ENCODE data around the gene LRP1. TPM values are rescaled to one million over a fixed set of nuclear protein-coding genes. Genes with fewer than 3 reads are reported as not detected.

Gene LRP1
- total RNA-seq, 2 experiments from 2014 or later = 1.8 to 2.7 TPM

- POLR2A ChIA-PET = interaction anchor here (0.7 kb wide), 1 partner anchor 831 kb away, joined by 4 read pairs; no protein-coding TSS in a partner anchor
- intact Hi-C loops (cut with DNase I, micrococcal nuclease) = no loop called here
- H3K9me3 Mint-ChIP-seq (ENCODE audit: low read depth) = no peaks in the 10 kb centered on the region
Measured at GRCh38 chr12:57169046-57169795, 40.9 kb downstream of the LRP1 start.

DNA sequence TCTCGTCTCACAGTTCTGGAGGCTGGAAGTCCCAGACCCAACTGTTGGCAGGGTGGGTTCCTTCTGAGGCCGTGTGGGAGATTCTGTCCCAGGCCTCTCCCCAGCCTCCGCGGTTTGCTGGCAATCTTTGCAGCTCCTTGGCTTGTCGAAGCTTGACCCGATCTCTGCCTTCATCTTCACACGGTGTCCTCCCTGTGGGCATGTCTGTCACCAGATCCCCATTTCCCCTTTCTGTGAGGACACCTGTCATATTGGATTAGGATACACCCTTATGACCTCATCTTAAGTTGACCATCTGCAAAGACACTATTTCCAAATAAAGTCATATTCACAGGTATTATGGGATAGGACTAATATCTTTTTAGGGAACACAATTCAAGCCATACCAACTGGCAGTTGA lies 41.7 kb downstream of the LRP1 start:
- ATAC-seq (no peak), DNase-seq (no peak)
- H3K9me3 Mint-ChIP-seq (ENCODE audit: low read depth) = no peaks in the 10 kb centered on the region
- CTCF ChIA-PET = interaction anchor here (1.6 to 2.4 kb wide), 2 partner anchors 13 to 46 kb away, joined by 5 to 11 read pairs; no protein-coding TSS in a partner anchor
- no peaks in the 10 kb centered on the region for H3K27me3 Mint-ChIP-seq
- no peak overlapping the region for H3K4me3 Mint-ChIP-seq
- H3K27ac Mint-ChIP-seq = no peak overlapping the region
- POLR2A ChIA-PET = no interaction called here
- intact Hi-C loops (cut with DNase I, micrococcal nuclease) = loop anchor here in 1 of 2 experiments (10.0 kb wide), 1 partner anchor 415 kb away; the partner anchor contains the start of gene PRIM1
- peaks cover 13% of the 10 kb centered on the region for H3K4me1 Mint-ChIP-seq
- no peaks in the 10 kb centered on the region for H3K36me3 Mint-ChIP-seq (ENCODE audit: low read depth)

More at GRCh38 chr12:57169046-57169795, 40.9 kb downstream of the LRP1 start:
- Mint-ChIP-seq H3K36me3 (ENCODE audit: low read depth) (no peaks in the 10 kb centered on the region), H3K4me3 (no peak overlapping the region), H3K4me1 (peaks cover 13% of the 10 kb centered on the region), H3K27me3 (no peaks in the 10 kb centered on the region), H3K27ac (no peak overlapping the region)
- no peak for DNase-seq
- CTCF ChIA-PET = interaction anchor here (0.7 to 2.4 kb wide), 5 partner anchors 14 to 181 kb away, joined by 3 to 11 read pairs (median 5); no protein-coding TSS in a partner anchor
- no peak for ATAC-seq

- no peaks in the 10 kb centered on the region for H3K27me3 Mint-ChIP-seq
- DNase-seq = no peak
- ChIA-PET CTCF (interaction anchor here (1.1 to 2.4 kb wide), 3 partner anchors 11 to 46 kb away, joined by 5 to 11 read pairs (median 6); no protein-coding TSS in a partner anchor), POLR2A (no interaction called here)
- H3K27ac Mint-ChIP-seq = no peak overlapping the region
- H3K4me3 Mint-ChIP-seq = no peak overlapping the region
- intact Hi-C loops (cut with DNase I, micrococcal nuclease) = loop anchor here in 1 of 2 experiments (10.0 kb wide), 1 partner anchor 416 kb away; the partner anchor contains the start of gene PRIM1
- H3K9me3 Mint-ChIP-seq (ENCODE audit: low read depth) = no peaks in the 10 kb centered on the region
- ATAC-seq = no peak
- H3K36me3 Mint-ChIP-seq (ENCODE audit: low read depth) = no peaks in the 10 kb centered on the region
- peaks cover 13% of the 10 kb centered on the region for H3K4me1 Mint-ChIP-seq
Measured at GRCh38 chr12:57170408-57170807, 42.1 kb downstream of the LRP1 start.

DNA sequence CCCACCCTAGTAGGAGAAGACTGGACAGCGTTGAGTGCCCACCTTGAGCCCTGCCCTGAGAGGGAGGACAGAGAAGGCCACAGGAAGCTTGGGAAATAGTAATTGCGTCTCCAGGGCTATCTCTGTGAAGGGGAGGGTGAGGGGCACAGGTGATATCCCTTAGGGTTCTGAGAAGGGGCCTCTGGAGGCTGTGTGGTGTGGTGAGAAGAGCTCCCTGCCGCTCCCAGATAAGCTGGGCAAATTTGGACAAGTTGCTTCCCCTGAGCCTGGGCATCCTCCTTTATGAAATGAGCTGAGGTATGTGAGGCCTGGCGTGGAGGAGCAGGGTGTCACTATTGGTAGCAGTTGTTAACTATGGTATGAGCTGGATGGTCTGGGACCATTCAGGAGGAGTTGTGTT lies 42.6 kb downstream of the LRP1 start:
- H3K4me1 Mint-ChIP-seq = peaks cover 13% of the 10 kb centered on the region
- H3K27me3 Mint-ChIP-seq = no peaks in the 10 kb centered on the region
- DNase-seq = no peak
- ChIA-PET POLR2A (no interaction called here), CTCF (interaction anchor here (1.1 to 1.6 kb wide), 2 partner anchors 10 to 47 kb away, joined by 5 to 6 read pairs; no protein-coding TSS in a partner anchor)
- H3K36me3 Mint-ChIP-seq (ENCODE audit: low read depth) = no peaks in the 10 kb centered on the region
- H3K4me3 Mint-ChIP-seq = no peak overlapping the region
- no peak for ATAC-seq
- H3K27ac Mint-ChIP-seq = no peak overlapping the region
- H3K9me3 Mint-ChIP-seq (ENCODE audit: low read depth) = no peaks in the 10 kb centered on the region
- intact Hi-C loops (cut with DNase I, micrococcal nuclease) = loop anchor here in 1 of 2 experiments (10.0 kb wide), 1 partner anchor 416 kb away; the partner anchor contains the start of gene PRIM1

GRCh38 chr12:57171668-57172067 lies 43.4 kb downstream of the LRP1 start:
- no peaks in the 10 kb centered on the region for H3K27me3 Mint-ChIP-seq
- ChIA-PET CTCF (interaction anchor here (1.1 to 5.7 kb wide), 2 partner anchors 9 to 45 kb away, joined by 6 to 41 read pairs; partner anchors contain the start of gene LRP1), POLR2A (no interaction called here)
- intact Hi-C loops (cut with DNase I, micrococcal nuclease) = loop anchor here (2.0 to 10.0 kb wide), 2 partner anchors 103 to 417 kb away; partner anchors contain the start of gene PRIM1 (in 1 of the 2)
- no peaks in the 10 kb centered on the region for H3K36me3 Mint-ChIP-seq (ENCODE audit: low read depth)
- no peak for DNase-seq
- H3K9me3 Mint-ChIP-seq (ENCODE audit: low read depth) = no peaks in the 10 kb centered on the region
- no peak overlapping the region for H3K27ac Mint-ChIP-seq
- no peak for ATAC-seq
- no peak overlapping the region for H3K4me3 Mint-ChIP-seq
- peaks cover 9% of the 10 kb centered on the region for H3K4me1 Mint-ChIP-seq

DNA sequence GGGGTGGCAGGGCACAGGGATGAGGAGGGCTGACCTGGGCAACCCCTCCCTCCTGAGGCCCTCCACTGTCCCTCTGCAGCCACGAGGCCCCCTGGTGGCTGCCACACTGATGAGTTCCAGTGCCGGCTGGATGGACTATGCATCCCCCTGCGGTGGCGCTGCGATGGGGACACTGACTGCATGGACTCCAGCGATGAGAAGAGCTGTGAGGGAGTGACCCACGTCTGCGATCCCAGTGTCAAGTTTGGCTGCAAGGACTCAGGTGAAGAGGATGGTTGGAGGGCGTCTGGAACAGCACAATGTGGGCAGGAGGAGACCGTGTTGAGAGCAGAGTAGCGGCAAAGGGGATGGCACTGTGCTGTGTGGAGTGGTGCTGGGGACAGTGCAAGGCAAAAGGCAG lies 44.8 kb downstream of the LRP1 start:
- ChIA-PET CTCF (interaction anchor here (0.5 to 5.7 kb wide), 14 partner anchors 8 to 548 kb away, joined by 3 to 41 read pairs (median 5); partner anchors contain the start of gene LRP1), POLR2A (interaction anchor here (0.7 kb wide), 1 partner anchor 18 kb away, joined by 3 read pairs; no protein-coding TSS in a partner anchor)
- no peaks in the 10 kb centered on the region for H3K36me3 Mint-ChIP-seq (ENCODE audit: low read depth)
- intact Hi-C loops (cut with DNase I, micrococcal nuclease) = loop anchor here (1.0 to 10.0 kb wide), 3 partner anchors 49 to 418 kb away; partner anchors contain the start of gene PRIM1 (in 1 of the 2)
- no peak overlapping the region for H3K4me3 Mint-ChIP-seq
- peak; percentile 61 for ATAC-seq
- H3K4me1 Mint-ChIP-seq = no peaks in the 10 kb centered on the region
- DNase-seq = peak; percentile 52
- H3K27me3 Mint-ChIP-seq = no peaks in the 10 kb centered on the region
- H3K9me3 Mint-ChIP-seq (ENCODE audit: low read depth) = no peaks in the 10 kb centered on the region
- H3K27ac Mint-ChIP-seq = no peak overlapping the region

DNA sequence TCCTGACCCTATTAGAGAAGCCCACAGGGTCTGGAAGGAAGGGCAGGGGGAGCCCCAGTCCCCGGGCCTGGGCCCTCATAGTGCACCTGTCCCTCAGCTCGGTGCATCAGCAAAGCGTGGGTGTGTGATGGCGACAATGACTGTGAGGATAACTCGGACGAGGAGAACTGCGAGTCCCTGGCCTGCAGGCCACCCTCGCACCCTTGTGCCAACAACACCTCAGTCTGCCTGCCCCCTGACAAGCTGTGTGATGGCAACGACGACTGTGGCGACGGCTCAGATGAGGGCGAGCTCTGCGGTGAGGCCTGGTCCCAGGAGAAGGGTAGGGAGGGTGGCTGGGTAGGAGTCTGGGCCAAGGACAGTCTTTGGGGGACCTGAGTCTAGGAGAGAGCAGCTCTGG lies 45.4 kb downstream of the LRP1 start:
- no peak overlapping the region for H3K27ac Mint-ChIP-seq
- CTCF ChIA-PET = interaction anchor here (0.7 to 5.7 kb wide), 13 partner anchors 10 to 549 kb away, joined by 3 to 41 read pairs (median 5); partner anchors contain the start of gene LRP1
- no peaks in the 10 kb centered on the region for H3K4me1 Mint-ChIP-seq
- H3K4me3 Mint-ChIP-seq = no peak overlapping the region
- ATAC-seq (no peak), DNase-seq (no peak)
- no peaks in the 10 kb centered on the region for H3K36me3 Mint-ChIP-seq (ENCODE audit: low read depth)
- intact Hi-C loops (cut with DNase I, micrococcal nuclease) = loop anchor here (1.0 to 10.0 kb wide), 4 partner anchors 49 to 419 kb away; partner anchors contain the start of gene PRIM1 (in 1 of the 2)
- no peaks in the 10 kb centered on the region for H3K9me3 Mint-ChIP-seq (ENCODE audit: low read depth)
- POLR2A ChIA-PET = interaction anchor here (0.7 kb wide), 1 partner anchor 17 kb away, joined by 3 read pairs; no protein-coding TSS in a partner anchor
- no peaks in the 10 kb centered on the region for H3K27me3 Mint-ChIP-seq

DNA sequence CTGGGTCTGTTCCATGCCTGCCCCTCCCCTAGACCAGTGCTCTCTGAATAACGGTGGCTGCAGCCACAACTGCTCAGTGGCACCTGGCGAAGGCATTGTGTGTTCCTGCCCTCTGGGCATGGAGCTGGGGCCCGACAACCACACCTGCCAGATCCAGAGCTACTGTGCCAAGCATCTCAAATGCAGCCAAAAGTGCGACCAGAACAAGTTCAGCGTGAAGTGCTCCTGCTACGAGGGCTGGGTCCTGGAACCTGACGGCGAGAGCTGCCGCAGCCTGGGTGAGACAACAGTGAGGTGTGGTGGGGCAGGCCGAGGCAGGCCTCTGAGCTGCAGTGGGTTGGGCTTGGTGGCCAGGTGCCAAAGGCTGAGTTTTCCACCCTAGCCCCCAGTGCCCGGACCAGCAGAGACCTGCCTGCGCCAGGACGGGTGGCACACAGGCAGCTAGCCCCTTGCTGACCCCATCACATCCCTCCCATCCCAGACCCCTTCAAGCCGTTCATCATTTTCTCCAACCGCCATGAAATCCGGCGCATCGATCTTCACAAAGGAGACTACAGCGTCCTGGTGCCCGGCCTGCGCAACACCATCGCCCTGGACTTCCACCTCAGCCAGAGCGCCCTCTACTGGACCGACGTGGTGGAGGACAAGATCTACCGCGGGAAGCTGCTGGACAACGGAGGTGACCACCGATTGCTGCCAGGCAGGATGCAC lies 47.3 kb downstream of the LRP1 start:
- Mint-ChIP-seq H3K27me3 (no peaks in the 10 kb centered on the region), H3K36me3 (ENCODE audit: low read depth) (no peaks in the 10 kb centered on the region), H3K4me3 (no peak overlapping the region), H3K27ac (no peak overlapping the region), H3K4me1 (no peaks in the 10 kb centered on the region), H3K9me3 (ENCODE audit: low read depth) (no peaks in the 10 kb centered on the region)
- ATAC-seq (peak; percentile 59), DNase-seq (peak; percentile 81)
- ChIA-PET CTCF (interaction anchor here (0.6 to 5.7 kb wide), 27 partner anchors 9 to 606 kb away, joined by 3 to 41 read pairs (median 4); partner anchors contain the start of genes LRP1 and STAT6), POLR2A (no interaction called here)
- intact Hi-C loops (cut with DNase I, micrococcal nuclease) = loop anchor here in 1 of 2 experiments (2.0 to 10.0 kb wide), 2 partner anchors 51 to 421 kb away; partner anchors contain the start of gene PRIM1

DNA sequence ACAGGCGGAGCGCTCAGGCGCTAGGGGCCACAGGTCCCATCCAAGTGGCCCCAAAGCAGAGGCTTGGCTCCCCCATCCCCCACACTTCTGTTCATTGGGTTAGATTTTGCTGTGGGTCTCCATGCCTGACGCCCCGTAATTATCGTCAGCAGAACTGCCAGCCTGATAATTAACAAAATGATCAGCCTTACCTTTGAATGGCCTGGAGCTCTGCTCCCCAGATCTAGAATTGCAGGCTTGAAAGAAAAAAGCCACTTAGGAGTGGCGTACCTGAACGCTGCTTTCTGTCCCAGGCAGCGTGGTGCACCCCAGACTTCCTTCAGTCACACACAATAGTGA lies 47.8 kb downstream of the LRP1 start:
- intact Hi-C loops (cut with DNase I, micrococcal nuclease) = loop anchor here in 1 of 2 experiments (10.0 kb wide), 1 partner anchor 421 kb away; the partner anchor contains the start of gene PRIM1
- Mint-ChIP-seq H3K27ac (no peak overlapping the region), H3K36me3 (ENCODE audit: low read depth) (no peaks in the 10 kb centered on the region), H3K9me3 (ENCODE audit: low read depth) (no peaks in the 10 kb centered on the region), H3K4me3 (no peak overlapping the region), H3K4me1 (no peaks in the 10 kb centered on the region), H3K27me3 (no peaks in the 10 kb centered on the region)
- ChIA-PET CTCF (interaction anchor here (0.6 to 5.7 kb wide), 21 partner anchors 8 to 417 kb away, joined by 3 to 41 read pairs (median 4); partner anchors contain the start of gene LRP1), POLR2A (no interaction called here)
- ATAC-seq = no peak
- DNase-seq = no peak

- H3K27me3 Mint-ChIP-seq = no peaks in the 10 kb centered on the region
- no peaks in the 10 kb centered on the region for H3K9me3 Mint-ChIP-seq (ENCODE audit: low read depth)
- no peaks in the 10 kb centered on the region for H3K4me1 Mint-ChIP-seq
- H3K4me3 Mint-ChIP-seq = no peak overlapping the region
- no peaks in the 10 kb centered on the region for H3K36me3 Mint-ChIP-seq (ENCODE audit: low read depth)
- intact Hi-C loops (cut with DNase I, micrococcal nuclease) = loop anchor here in 1 of 2 experiments (10.0 kb wide), 1 partner anchor 422 kb away; the partner anchor contains the start of gene PRIM1
- no peak overlapping the region for H3K27ac Mint-ChIP-seq
- DNase-seq (no peak), ATAC-seq (no peak)
- ChIA-PET POLR2A (no interaction called here), CTCF (interaction anchor here (1.0 to 5.7 kb wide), 8 partner anchors 15 to 172 kb away, joined by 3 to 41 read pairs (median 4); partner anchors contain the start of gene LRP1)
Measured at GRCh38 chr12:57176846-57177245, 48.6 kb downstream of the LRP1 start.

All from activated CD4-positive, alpha-beta T cell treated with anti-CD3 and anti-CD28 coated beads for 36 hours (primary cell).